A673 (cell line): ENCODE measurements around the gene PPP1R16B. TPM values are rescaled to one million over a fixed set of nuclear protein-coding genes. Genes with fewer than 3 reads are reported as not detected.

Source experiments
- BruUV-seq: library from RNA; stranded (reverse); fragments of 400-500 nt; replicated peaks from 2 replicates; lab custom pipeline; 2021; lab: Mats Ljungman, UMichigan
- CTCF ChIA-PET: fragments of 300-600 bp; sonication (Branson Sonifier 250); formaldehyde crosslinking; loops from one replicate; lab custom pipeline; 2022; ENCODE audit warnings: antibody characterized with exemption; lab: Charles Lee
- POLR2A ChIA-PET: fragments of 300-600 bp; sonication (Branson Sonifier 250); formaldehyde crosslinking; loops from one replicate; lab custom pipeline; 2022; ENCODE audit warnings: antibody characterized with exemption; ENCODE audit not compliant: low non-redundant PET; lab: Charles Lee
- DNase-seq: peaks from one replicate; pipeline ENCODE4 v3.0.0-alpha.2; 2015; ENCODE audit warnings: low spot score
- H3K27ac ChIP-seq: fragments of 200-600 bp; sonication (generic); 2 replicates; pipeline ENCODE4 v1.5.1; 2016; ENCODE audit warnings: mixed run types, low read depth, mild to moderate bottlenecking, mixed read lengths, antibody characterized with exemption, low read length; ENCODE audit not compliant: poor library complexity, severe bottlenecking
- H3K27me3 ChIP-seq: fragments of 200-600 bp; sonication (generic); replicated peaks from 2 replicates; pipeline ENCODE4 v1.6.1; 2017; ENCODE audit warnings: mixed run types, low read depth, mild to moderate bottlenecking, mixed read lengths, antibody characterized with exemption, low read length; ENCODE audit not compliant: insufficient read depth, poor library complexity
- H3K36me3 ChIP-seq: fragments of 200-600 bp; sonication (generic); 2 replicates; pipeline ENCODE4 v1.6.1; 2016; ENCODE audit warnings: mixed run types, mild to moderate bottlenecking, mixed read lengths, antibody characterized with exemption, low read length; ENCODE audit not compliant: insufficient read depth, poor library complexity, severe bottlenecking
- H3K4me1 ChIP-seq: fragments of 200-600 bp; sonication (generic); 2 replicates; pipeline ENCODE4 v1.6.1; 2017; ENCODE audit warnings: mixed run types, mild to moderate bottlenecking, mixed read lengths, antibody characterized with exemption, low read length; ENCODE audit not compliant: insufficient read depth, poor library complexity, severe bottlenecking
- H3K4me3 ChIP-seq: fragments of 200-600 bp; sonication (generic); 2 replicates; pipeline ENCODE4 v1.5.1; 2016; ENCODE audit warnings: low read depth, mixed run types, mild to moderate bottlenecking, mixed read lengths, low read length; ENCODE audit not compliant: poor library complexity, severe bottlenecking
- H3K9me3 ChIP-seq: fragments of 200-600 bp; sonication (generic); 2 replicates; pipeline ENCODE4 v1.6.1; 2016; ENCODE audit warnings: mixed run types, low read depth, mild to moderate bottlenecking, mixed read lengths, antibody characterized with exemption, low read length; ENCODE audit not compliant: poor library complexity, severe bottlenecking
- CTCF ChIP-seq: fragments of 300-800, 200-600 bp; sonication (generic); conservative IDR thresholded peaks from 2 replicates; pipeline ENCODE4 v1.5.1; 2017; ENCODE audit warnings: low read depth, mild to moderate bottlenecking, antibody characterized with exemption, low read length, moderate library complexity, mixed read lengths
- EZH2 ChIP-seq: fragments of 200-600 bp; sonication (generic); IDR thresholded peaks from 2 replicates; pipeline ENCODE4 v1.6.1; 2017; ENCODE audit warnings: borderline replicate concordance, low read depth, mild to moderate bottlenecking, mixed read lengths, antibody characterized with exemption, low read length; ENCODE audit not compliant: poor library complexity, severe bottlenecking
- intact Hi-C: fragments of 100-400 bp; cut with micrococcal nuclease; formaldehyde crosslinking; loops from one replicate; pipeline ENCODE4 v1.10.0; 2022; ENCODE audit not compliant: unreplicated experiment
- total RNA-seq: library from RNA; stranded (reverse); gene quantifications from 2 replicates; pipeline ENCODE4 v1.2.3, GENCODE V29; 2021

The PPP1R16B gene
- total RNA-seq, 1 experiment from 2014 or later: 0.17 TPM

- Histone ChIP-seq H3K27me3 (no peaks in the 10 kb centered on the region), H3K36me3 (peaks cover 16% of the 10 kb centered on the region), H3K4me1 (no peaks in the 10 kb centered on the region), H3K9me3 (no peaks in the 10 kb centered on the region), H3K4me3 (no peak overlapping the region), H3K27ac (no peak overlapping the region)
- ChIA-PET POLR2A (no interaction called here), CTCF (no interaction called here)
- no peak for TF ChIP-seq EZH2
- TF ChIP-seq CTCF: no peak
- BruUV-seq: no TSS peak
- no peak for DNase-seq
- intact Hi-C loops: no loop called here
These were observed 35.0 kb upstream of the PPP1R16B start for GRCh38 chr20:38770546-38770945.

GRCh38 chr20:38770970-38771369, 34.5 kb upstream of the PPP1R16B start:
- H3K4me3 ChIP-seq: no peak overlapping the region
- H3K36me3 ChIP-seq: peaks cover 12% of the 10 kb centered on the region
- H3K27me3 ChIP-seq: no peaks in the 10 kb centered on the region
- no peaks in the 10 kb centered on the region for H3K4me1 ChIP-seq
- intact Hi-C loops: no loop called here
- DNase-seq: no peak
- POLR2A ChIA-PET: no interaction called here
- CTCF ChIA-PET: no interaction called here
- TF ChIP-seq CTCF (no peak), EZH2 (no peak)
- no peaks in the 10 kb centered on the region for H3K9me3 ChIP-seq
- H3K27ac ChIP-seq: no peak overlapping the region
- BruUV-seq: no TSS peak

GRCh38 chr20:38771621-38772020, 33.9 kb upstream of the PPP1R16B start:
- Histone ChIP-seq H3K4me1 (no peaks in the 10 kb centered on the region), H3K9me3 (no peaks in the 10 kb centered on the region), H3K27me3 (no peaks in the 10 kb centered on the region), H3K36me3 (peaks cover 12% of the 10 kb centered on the region), H3K27ac (no peak overlapping the region), H3K4me3 (no peak overlapping the region)
- ChIA-PET POLR2A (no interaction called here), CTCF (no interaction called here)
- intact Hi-C loops: no loop called here
- no TSS peak for BruUV-seq
- no peak for DNase-seq
- TF ChIP-seq CTCF (no peak), EZH2 (no peak)
